ENCODE measurements around the gene FIBCD1.

FIBCD1 gene

DNA sequence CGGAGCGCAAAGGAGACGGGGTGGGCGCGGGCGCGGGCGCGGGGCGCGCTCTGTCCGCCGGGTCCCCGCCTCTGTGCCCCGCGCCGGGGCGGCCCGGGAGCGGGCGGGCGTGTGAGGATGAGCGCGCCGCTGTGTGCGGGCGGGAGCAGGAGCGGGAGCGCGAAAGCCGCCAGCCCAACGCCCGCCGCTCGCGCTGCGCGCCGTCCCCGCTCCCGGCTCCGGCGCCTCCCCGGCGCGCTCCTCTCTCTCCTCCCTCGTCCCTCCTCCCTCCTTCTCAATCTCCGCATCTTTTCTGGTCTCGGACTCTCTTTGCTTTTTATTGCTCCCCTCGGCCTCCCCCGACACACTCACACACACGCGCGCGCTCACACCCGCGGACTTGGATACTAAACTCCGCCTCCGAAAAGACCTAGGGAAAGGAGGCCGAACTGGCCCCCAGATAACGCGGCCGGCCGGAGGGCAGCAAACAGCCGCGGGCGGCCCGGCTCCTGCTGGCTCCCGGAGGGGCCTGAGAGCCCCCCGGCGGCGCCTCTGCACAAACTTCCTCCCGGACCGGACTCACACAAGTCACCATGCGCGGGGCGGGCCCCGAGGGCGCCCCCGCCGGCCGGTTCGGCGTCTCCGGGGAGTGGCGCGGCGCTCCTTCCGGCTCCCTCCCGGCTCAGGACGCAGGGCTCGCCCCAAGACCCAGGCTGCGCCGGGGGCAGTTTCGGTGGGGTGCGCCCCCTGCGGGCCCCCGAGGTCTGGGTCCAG lies at the start of gene FIBCD1:
Gene FIBCD1 (minus strand): TSS at position 596 of the 753 bp plus-strand sequence. CDS start 640 bp downstream, outside the sequence.
- DNase-seq (ENCODE audit: low spot score), result peak; percentile 52

- DNase-seq (ENCODE audit: low spot score), result no peak
Measured at GRCh38 chr9:130988400-130988747, 49.3 kb upstream of the FIBCD1 start.

GRCh38 chr9:130987738-130988399 lies 48.8 kb upstream of the FIBCD1 start:
- no peak for DNase-seq (ENCODE audit: low spot score)

- no peak for DNase-seq (ENCODE audit: low spot score)
Measured at GRCh38 chr9:130987054-130987453, 48.0 kb upstream of the FIBCD1 start.

GRCh38 chr9:130986356-130986965 lies 47.4 kb upstream of the FIBCD1 start:
- DNase-seq (ENCODE audit: low spot score), result no peak

- no peak for DNase-seq (ENCODE audit: low spot score)
Measured at GRCh38 chr9:130985606-130986162, 46.6 kb upstream of the FIBCD1 start.

GRCh38 chr9:130985029-130985428 lies 46.0 kb upstream of the FIBCD1 start:
- no peak for DNase-seq (ENCODE audit: low spot score)

- no peak for DNase-seq (ENCODE audit: low spot score)
Measured at GRCh38 chr9:130984521-130984920, 45.5 kb upstream of the FIBCD1 start.

- DNase-seq (ENCODE audit: low spot score), result no peak
Measured at GRCh38 chr9:130983970-130984369, 44.9 kb upstream of the FIBCD1 start.

- DNase-seq (ENCODE audit: low spot score), result no peak
Measured at GRCh38 chr9:130983359-130983670, 44.3 kb upstream of the FIBCD1 start.

DNA sequence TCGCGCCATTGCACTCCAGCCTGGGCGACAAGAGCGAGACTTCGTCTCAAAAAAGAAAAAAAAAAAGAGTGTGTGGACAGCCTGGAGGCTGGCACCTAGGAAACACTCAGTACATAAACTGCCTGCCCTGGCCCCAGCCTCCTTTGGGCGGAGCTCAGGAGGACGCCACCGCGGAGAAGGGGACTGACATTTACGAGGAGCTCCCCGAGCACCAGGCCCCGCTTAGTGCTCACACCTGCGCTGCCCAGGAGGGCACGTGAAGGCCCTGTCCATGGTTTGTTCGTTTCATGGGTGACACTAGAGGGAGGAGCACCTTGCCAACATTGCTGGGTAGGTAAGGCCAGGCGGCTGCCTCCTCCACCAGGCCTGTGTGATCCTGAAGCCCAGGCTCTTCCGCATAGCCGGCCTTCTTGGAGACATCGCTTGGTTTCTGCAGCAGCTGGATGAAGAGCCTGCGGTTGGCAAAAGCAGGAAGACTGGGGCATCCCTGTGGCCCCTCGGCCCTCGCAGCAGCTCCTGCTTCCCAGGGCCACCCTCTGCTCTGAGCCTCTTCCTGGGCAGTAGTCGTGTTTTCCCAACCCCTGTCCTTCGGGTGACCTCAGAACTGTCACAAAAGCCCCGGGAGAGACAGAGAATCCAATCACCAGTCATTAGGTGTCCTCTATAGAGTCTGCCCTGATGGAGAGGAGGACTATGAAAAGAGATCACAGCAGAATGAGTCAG lies 43.8 kb upstream of the FIBCD1 start:
- DNase-seq (ENCODE audit: low spot score), result no peak

GRCh38 chr9:130981756-130982137 lies 42.7 kb upstream of the FIBCD1 start:
- DNase-seq (ENCODE audit: low spot score), result no peak

- DNase-seq (ENCODE audit: low spot score), result no peak
Measured at GRCh38 chr9:130981002-130981755, 42.1 kb upstream of the FIBCD1 start.

DNA sequence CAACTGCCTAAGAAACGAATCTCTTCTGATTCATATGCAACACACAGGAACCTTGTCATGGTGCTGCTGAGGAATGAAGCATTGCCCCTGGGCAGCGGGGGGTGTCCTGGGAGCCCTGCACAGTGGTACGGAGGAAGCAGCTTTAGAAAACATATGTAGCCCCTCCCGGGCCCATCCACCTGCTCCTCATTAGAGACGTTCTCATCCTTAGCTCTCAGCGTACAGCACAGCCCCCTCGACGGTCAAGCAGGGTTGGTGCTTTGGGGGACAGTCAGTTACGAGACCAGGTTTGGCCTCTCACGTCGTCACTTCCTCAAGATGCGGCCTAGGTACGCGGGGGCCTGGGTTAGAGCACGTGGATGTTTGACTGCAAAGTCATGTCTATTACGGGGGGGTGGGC lies 41.5 kb upstream of the FIBCD1 start:
- no peak for DNase-seq (ENCODE audit: low spot score)

GRCh38 chr9:130979591-130980385 lies 40.7 kb upstream of the FIBCD1 start:
- no peak for DNase-seq (ENCODE audit: low spot score)

DNA sequence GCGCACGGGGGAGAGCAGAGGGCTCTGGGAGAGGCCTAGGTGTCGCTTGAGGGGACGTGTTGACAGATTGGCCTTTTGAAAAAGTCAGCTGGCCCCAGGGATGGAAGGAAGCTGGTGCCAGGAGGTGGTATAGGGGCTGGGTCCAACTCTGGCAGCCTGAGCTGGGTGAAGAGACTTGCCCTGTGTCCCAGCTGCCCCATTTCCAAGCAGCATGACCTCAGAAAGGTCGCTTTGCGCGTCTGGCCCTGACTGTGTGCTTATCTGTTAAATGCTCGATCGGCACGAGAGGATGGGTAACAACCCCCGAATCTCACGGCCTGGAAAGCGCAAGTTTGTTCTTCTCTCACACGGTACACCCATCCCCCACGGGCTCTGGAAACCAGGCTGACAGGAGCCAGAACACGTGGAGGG lies 38.8 kb upstream of the FIBCD1 start:
- DNase-seq (ENCODE audit: low spot score), result no peak

DNA sequence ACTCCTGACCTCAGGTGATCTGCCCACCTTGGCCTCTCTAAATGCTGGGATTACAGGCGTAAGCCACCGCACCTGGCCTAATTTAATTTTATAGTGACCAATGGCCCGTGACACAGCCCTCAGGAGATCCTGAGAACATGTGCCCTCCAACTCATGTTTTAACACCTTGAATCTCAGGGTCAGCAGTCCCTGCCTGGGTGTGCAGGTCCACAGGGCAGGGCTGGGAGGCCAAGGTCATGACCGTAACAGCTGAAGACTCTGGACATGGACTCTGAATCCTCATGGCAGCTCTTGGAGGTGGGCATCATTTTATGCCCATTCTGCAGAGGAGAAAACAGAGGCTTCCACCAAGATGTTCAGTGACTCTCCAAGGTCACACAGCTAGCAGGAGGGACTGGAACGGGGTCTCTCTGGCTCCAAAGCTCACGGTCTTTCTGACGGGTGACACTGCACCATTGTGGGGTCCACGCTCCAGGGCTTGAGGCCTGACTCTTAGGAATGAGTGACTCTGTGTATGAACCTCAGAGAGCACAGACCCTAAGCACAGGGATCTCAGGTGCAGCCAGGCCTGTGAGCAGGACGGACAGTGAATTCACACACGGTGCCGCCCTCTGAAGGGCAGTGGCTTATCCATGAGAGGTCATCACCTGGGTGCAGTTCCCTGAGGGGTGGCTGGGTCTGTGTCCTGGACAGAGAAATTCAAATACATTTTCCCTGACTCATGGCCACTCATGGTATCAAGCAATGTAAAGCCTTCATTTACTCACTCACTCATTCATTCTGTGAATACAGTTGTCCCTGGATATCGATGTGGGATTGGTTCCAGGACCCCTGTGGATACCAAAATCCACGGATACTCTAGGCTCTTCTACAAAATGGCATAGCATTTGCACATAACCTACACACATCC lies 37.1 kb upstream of the FIBCD1 start:
- DNase-seq (ENCODE audit: low spot score), result no peak

DNA sequence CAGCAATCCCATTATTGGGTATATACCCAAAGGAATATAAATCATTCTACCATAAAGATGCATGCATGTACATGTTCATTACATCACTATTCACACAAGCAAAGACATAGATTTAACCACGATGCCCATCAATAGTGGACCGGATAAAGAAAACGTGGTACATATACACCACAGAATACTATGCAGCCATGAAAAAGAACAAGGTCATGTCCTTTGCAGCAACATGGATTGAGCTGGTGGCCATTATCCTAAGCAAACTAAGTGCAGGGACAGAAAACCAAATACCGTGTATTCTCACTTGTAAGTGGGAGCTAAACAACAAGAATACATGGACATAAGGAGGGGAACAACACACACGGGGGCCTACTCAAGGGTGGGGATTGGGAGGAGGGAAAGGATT lies 36.1 kb upstream of the FIBCD1 start:
- no peak for DNase-seq (ENCODE audit: low spot score)

DNA sequence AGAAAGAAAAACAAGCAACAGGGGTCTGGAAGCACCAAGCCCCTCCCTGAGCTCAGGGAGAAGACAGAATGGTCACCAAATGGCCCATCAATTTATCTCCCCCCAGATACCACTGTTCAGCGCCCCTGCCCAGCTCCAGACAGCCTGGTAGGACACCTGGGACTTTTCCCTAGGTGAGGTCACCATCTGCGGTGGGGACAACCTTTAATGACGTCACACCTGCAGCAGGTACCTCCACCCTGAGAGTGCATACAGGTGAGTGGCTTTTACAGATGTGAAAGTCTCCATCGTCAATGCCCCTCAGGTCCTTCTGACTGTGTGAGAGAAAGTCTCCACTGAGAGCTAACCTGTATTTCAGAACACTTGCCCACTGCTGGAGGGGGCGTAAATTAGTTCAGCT lies 35.6 kb upstream of the FIBCD1 start:
- DNase-seq (ENCODE audit: low spot score), result no peak
